GM19372 (cell line): ENCODE measurements around the gene PIGO.

Source experiments
- ATAC-seq: cut with Tn5 transposase; IDR thresholded peaks from one replicate; pipeline ENCODE4 v1.9.1; 2021; ENCODE audit warnings: mild to moderate bottlenecking, low read depth, moderate library complexity; ENCODE audit not compliant: unreplicated experiment

Gene PIGO

GRCh38 chr9:35073279-35073612 lies 23.1 kb downstream of the PIGO start:
- no peak for ATAC-seq

- ATAC-seq = peak; percentile 83
Observed at GRCh38 chr9:35072461-35073278, 23.7 kb downstream of the PIGO start, which contains the start of gene VCP. TSS of gene VCP (minus strand) at chr9:35072625. CDS start at chr9:35072353, 272 bp downstream.

- ATAC-seq = peak; percentile 46
Observed at GRCh38 chr9:35071814-35072460, 24.5 kb downstream of the PIGO start.

GRCh38 chr9:35070823-35071813 lies 25.3 kb downstream of the PIGO start:
- no peak for ATAC-seq

- no peak for ATAC-seq
Observed at GRCh38 chr9:35069020-35069419, 27.4 kb downstream of the PIGO start.

- ATAC-seq = no peak
Observed at GRCh38 chr9:35067056-35067455, 29.3 kb downstream of the PIGO start.

- ATAC-seq = no peak
Observed at GRCh38 chr9:35060548-35061207, 35.7 kb downstream of the PIGO start.

GRCh38 chr9:35059438-35059837 lies 37.0 kb downstream of the PIGO start:
- ATAC-seq = no peak

- no peak for ATAC-seq
Observed at GRCh38 chr9:35057271-35057620, 39.1 kb downstream of the PIGO start.

GRCh38 chr9:35056571-35057270 lies 39.7 kb downstream of the PIGO start:
- ATAC-seq = no peak

GRCh38 chr9:35054871-35055644 lies 41.3 kb downstream of the PIGO start:
- no peak for ATAC-seq

GRCh38 chr9:35054185-35054835 lies 42.1 kb downstream of the PIGO start:
- ATAC-seq = no peak

GRCh38 chr9:35051069-35051967 lies 45.1 kb downstream of the PIGO start:
- no peak for ATAC-seq

GRCh38 chr9:35048511-35048910 lies 47.9 kb downstream of the PIGO start:
- ATAC-seq = no peak

GRCh38 chr9:35044071-35044470 lies 52.3 kb downstream of the PIGO start:
- no peak for ATAC-seq

GRCh38 chr9:35042891-35043545 lies 53.4 kb downstream of the PIGO start:
- no peak for ATAC-seq

- ATAC-seq = no peak
Observed at GRCh38 chr9:35042081-35042604, 54.2 kb downstream of the PIGO start.
